ENCODE measurements around the gene ARRDC2.
A peak's percentile ranks its signal among the peaks of the same experiment; 100 is the strongest.

Gene ARRDC2

GRCh38 chr19:18059297-18059696 is 51.3 kb downstream of the ARRDC2 start:
- no peak for DNase-seq

GRCh38 chr19:18059902-18060301 is 51.9 kb downstream of the ARRDC2 start:
- no peak for DNase-seq

- no peak for DNase-seq
These were observed 52.5 kb downstream of the ARRDC2 start for GRCh38 chr19:18060472-18060871.

- no peak for DNase-seq
These were observed 54.1 kb downstream of the ARRDC2 start for GRCh38 chr19:18062028-18062427.

- DNase-seq, result peak; percentile 27
These were observed 55.5 kb downstream of the ARRDC2 start for GRCh38 chr19:18063463-18063862.
